Brain microvascular endothelial cell (primary cell): ENCODE data around the gene MMP14.
"Not testable (repeated sequence)": the region's sequence is repeated elsewhere in the genome, so short reads cannot be mapped to it uniquely, and the experiment has no call there.

Experiments
- DNase-seq: peaks from one replicate; pipeline ENCODE4 v3.0.0-alpha.2; 2020
- H3K27ac ChIP-seq: fragments of 250-450 bp; sonication (Bioruptor Pico); 2 replicates; pipeline ENCODE4 v1.5.1; 2020; ENCODE audit warnings: mild to moderate bottlenecking, moderate library complexity
- H3K27me3 ChIP-seq: fragments of 250-450 bp; sonication (Bioruptor Pico); replicated peaks from 2 replicates; pipeline ENCODE4 v1.5.1; 2020; ENCODE audit warnings: mild to moderate bottlenecking
- H3K36me3 ChIP-seq: fragments of 250-450 bp; sonication (Bioruptor Pico); replicated peaks from 2 replicates; pipeline ENCODE4 v1.5.1; 2020; ENCODE audit warnings: mild to moderate bottlenecking
- H3K4me3 ChIP-seq: 2 replicates; pipeline ENCODE4 v1.5.1; 2011; ENCODE audit warnings: low read depth, mild to moderate bottlenecking, control low read depth, low read length, moderate library complexity
- in situ Hi-C: cut with HindIII; loops from 2 replicates; pipeline ENCODE4 v1.10.0; 2017; ENCODE audit warnings: low sequenced_read_pairs, low pct_ligation_motif_present
- TF ChIP-seq, protein P1 (sequence below): IDR thresholded peaks from 2 replicates; pipeline ENCODE4 v1.5.1; 2011; ENCODE audit warnings: low read depth, mild to moderate bottlenecking, moderate library complexity, low read length, control low read depth, inconsistent platforms; ENCODE audit errors: missing control alignments

Gene MMP14

DNA sequence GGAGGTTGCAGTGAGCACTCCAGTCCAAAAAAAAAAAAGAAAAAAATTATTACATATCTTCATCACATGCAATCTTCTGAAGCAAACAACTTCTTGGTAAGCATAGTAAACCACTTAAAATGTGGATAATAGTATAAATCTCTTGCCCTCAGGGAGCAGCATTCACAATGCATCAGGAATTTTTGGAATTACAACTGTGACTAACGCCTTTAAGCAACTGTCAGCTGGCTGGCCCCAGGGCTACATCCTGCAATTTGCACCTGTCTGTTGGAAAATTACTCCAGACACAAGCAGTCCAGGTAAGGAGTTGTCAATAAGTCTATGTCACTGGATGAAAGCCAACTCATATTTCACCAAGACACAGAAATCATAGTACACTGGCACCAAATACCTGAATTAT lies 15.7 kb upstream of the MMP14 start:
- Histone ChIP-seq H3K27me3 (no peaks in the 10 kb centered on the region), H3K27ac (no peak overlapping the region), H3K36me3 (no peaks in the 10 kb centered on the region), H3K4me3 (no peak overlapping the region)
- DNase-seq = no peak
- TF ChIP-seq, protein P1, sequence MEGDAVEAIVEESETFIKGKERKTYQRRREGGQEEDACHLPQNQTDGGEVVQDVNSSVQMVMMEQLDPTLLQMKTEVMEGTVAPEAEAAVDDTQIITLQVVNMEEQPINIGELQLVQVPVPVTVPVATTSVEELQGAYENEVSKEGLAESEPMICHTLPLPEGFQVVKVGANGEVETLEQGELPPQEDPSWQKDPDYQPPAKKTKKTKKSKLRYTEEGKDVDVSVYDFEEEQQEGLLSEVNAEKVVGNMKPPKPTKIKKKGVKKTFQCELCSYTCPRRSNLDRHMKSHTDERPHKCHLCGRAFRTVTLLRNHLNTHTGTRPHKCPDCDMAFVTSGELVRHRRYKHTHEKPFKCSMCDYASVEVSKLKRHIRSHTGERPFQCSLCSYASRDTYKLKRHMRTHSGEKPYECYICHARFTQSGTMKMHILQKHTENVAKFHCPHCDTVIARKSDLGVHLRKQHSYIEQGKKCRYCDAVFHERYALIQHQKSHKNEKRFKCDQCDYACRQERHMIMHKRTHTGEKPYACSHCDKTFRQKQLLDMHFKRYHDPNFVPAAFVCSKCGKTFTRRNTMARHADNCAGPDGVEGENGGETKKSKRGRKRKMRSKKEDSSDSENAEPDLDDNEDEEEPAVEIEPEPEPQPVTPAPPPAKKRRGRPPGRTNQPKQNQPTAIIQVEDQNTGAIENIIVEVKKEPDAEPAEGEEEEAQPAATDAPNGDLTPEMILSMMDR = no peak
- in situ Hi-C loops = no loop called here

DNA sequence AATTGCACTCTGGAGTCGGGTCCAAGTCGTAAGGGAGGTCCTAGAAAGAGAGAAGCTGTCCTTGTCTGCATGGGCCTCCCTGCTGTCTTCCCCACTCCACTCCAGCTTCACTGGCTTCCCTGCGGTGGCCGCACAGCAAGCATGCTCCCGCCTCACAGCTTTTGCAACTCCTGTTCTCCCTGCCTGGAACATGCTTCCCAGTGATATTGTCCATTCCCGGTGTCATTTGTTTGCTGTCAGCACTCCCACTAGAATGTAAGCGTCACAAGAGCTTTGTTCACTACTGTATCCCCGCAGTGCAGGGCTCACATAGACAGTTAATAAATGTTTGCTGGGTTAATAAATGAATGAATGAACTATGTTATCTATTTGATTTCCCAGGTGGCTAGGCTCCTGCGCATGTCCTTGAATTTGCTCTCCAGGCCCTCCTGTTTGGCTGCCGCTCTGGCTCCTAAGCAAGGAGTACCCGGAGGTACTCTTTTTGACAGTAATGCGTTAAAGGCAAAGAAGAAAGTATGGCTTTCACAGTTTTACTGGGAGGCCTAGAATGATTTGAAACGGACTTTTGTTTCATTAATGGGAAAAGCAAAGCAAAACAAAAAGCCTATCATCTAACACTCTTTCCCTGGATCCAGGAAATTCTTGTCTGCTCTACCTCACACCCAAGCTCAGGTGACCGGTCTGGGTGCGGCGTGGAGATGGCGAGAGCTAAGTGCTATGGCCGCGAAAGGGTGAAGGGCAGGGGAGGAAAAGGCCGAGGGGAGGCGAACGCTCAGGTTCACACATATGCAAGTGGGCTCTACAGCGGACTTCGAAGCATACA lies 15.0 kb upstream of the MMP14 start:
- Histone ChIP-seq H3K27ac (no peak overlapping the region), H3K4me3 (no peak overlapping the region), H3K27me3 (no peaks in the 10 kb centered on the region), H3K36me3 (no peaks in the 10 kb centered on the region)
- in situ Hi-C loops = no loop called here
- no peak for DNase-seq
- TF ChIP-seq, protein P1 = no peak

DNA sequence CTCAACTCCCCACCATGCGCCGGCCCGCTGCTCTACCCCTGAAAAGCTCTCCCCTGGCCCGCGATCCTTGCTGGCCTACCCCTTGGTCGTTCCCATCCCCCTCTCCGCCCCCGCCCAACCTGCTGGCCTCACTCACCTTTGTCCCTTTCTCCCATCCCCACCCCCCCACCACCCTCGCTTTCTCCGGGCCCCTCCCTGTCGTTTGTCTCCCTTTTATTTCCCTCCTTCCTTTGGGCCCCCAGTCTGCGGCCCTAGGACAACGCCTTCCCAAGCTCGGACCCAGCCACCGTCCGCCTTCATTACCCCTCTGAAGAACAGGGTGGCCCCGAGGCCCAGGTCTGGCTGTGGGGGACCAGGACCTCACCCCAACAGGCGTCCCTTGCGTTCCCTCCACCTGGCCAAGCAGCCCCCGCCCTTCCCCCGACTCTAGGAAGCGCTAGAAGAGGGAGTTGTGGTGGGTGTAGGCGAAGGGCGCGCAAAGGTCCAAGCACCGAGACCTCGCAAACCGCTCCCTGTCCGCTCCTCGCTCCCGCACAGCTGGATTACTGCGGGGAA lies 14.3 kb upstream of the MMP14 start:
- H3K27ac ChIP-seq = no peak overlapping the region
- in situ Hi-C loops = no loop called here

DNA sequence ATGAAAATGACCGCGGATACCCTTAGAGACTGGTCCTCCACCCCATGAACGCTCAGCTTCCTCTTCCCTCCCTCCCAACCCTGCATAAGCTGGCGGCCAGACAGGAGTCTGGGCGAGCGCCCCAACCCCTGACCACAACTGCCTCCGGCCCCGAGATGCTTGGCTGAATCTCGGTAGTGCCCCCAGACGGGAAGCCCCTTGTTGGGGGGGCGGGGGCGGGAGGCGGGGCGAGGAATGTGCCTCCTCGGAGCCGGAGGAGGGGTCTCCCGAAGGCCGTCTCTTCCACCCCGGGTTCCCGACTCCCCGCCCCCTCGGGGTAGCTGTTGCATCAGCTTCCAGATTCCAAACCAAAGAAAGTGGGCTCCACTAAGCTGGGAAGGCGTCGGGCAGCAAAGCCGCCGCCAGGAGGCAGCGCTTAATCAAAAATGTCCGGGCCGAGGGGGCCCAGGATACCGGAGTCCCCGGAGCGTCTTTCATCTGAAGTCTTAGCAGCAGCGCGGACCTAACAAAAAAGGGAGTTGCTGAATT lies 13.8 kb upstream of the MMP14 start:
- in situ Hi-C loops = no loop called here
- H3K27me3 ChIP-seq = no peaks in the 10 kb centered on the region
- H3K4me3 ChIP-seq = peak overlapping the region; percentile 39
- TF ChIP-seq, protein P1 = peak; percentile 92
- H3K36me3 ChIP-seq = no peaks in the 10 kb centered on the region
- peak; percentile 71 for DNase-seq
- peak overlapping the region; percentile 17 for H3K27ac ChIP-seq

More for the DNA sequence above, 14.3 kb upstream of the MMP14 start:
- no peaks in the 10 kb centered on the region for H3K36me3 ChIP-seq
- TF ChIP-seq, protein P1 = no peak
- no peaks in the 10 kb centered on the region for H3K27me3 ChIP-seq
- peak overlapping the region; percentile 39 for H3K4me3 ChIP-seq
- DNase-seq = no peak

DNA sequence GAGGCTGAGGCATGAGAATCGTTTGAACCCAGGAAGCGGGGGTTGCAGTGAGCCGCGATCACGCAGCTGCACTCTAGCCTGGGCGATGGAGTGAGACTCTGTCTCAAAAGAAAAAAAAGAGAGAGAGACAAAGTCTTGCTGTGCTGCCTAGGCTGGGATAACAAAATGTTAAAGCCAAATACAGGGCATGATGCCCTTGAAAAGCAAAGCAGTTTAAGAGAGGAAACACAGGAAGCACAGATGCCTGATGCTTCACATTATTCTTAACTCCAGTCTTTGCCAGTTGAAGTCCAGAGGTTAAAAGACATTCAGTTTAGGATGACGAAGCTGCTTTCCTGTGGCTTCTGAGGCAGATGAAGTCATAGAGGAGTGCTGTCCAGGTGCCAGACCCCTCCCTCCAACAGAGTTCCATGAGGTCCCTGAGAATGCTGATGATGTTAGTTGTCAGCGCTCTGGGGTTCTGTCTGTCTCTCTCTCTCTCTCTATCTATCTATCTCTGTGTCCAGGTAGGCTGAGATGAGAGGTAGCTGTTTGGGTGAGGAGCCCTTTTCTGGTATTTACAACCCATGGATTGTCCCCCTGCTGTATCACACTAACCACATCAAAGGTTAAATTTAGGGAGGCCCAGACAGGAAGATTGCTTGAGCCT lies 11.6 kb upstream of the MMP14 start:
- TF ChIP-seq, protein P1 = no peak
- H3K27ac ChIP-seq = peak overlapping the region; percentile 66
- no peak overlapping the region for H3K4me3 ChIP-seq
- H3K27me3 ChIP-seq = no peaks in the 10 kb centered on the region
- in situ Hi-C loops = no loop called here
- peak; percentile 93 for DNase-seq
- H3K36me3 ChIP-seq = no peaks in the 10 kb centered on the region

DNA sequence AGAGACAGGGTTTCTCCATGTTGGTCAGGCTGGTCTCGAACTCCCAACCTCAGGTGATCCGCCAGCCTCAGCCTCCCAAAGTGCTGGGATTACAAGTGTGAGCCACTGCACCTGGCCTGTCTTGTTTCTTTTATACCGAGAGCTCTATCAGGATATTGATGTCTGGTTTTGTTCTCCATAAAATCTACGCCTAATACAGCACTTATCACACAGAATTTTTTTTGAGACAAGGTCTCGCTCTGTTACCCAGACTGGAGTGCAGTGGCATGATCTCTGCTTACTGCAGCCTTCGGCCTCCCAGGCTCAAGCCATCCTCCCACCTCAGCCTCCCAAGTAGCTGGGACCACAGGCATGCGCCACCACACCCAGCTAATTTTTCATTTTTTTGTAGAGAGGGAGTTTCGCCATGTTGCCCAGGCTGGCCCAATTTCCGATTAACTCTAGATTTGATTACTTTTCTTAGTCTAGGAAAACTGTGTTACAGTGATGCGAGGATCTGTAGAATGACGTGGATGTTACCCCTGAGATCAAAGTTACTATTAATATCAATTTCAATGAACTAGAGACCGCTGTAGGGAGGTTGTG lies 7.2 kb upstream of the MMP14 start:
- DNase-seq, H3K27me3 ChIP-seq, H3K36me3 ChIP-seq, in situ Hi-C loops: not testable (repeated sequence)
- H3K27ac ChIP-seq = peak overlapping the region; percentile 25
- peak overlapping the region; percentile 93 for H3K4me3 ChIP-seq
